NCI-H1694 treated with DMSO at 0.1 percent for 48 hours (cell line): ENCODE data around the gene IQCF5.
"Not testable (repeated sequence)": the region's sequence is repeated elsewhere in the genome, so short reads cannot be mapped to it uniquely, and the experiment has no call there.

Experiments
- DNase-seq: peaks from one replicate; lab custom pipeline; 2025; lab: John Stamatoyannopoulos, UW

The IQCF5 gene

GRCh38 chr3:51875501-51875900, at the start of gene IQCF5:
TSS of gene IQCF5 (minus strand) at chr3:51875601. CDS start at chr3:51875531, 70 bp downstream.
- no peak for DNase-seq

GRCh38 chr3:51921081-51921578, 45.7 kb upstream of the IQCF5 start:
- no peak for DNase-seq

- DNase-seq: no peak
Observed at GRCh38 chr3:51916418-51916817, 41.0 kb upstream of the IQCF5 start.

DNA sequence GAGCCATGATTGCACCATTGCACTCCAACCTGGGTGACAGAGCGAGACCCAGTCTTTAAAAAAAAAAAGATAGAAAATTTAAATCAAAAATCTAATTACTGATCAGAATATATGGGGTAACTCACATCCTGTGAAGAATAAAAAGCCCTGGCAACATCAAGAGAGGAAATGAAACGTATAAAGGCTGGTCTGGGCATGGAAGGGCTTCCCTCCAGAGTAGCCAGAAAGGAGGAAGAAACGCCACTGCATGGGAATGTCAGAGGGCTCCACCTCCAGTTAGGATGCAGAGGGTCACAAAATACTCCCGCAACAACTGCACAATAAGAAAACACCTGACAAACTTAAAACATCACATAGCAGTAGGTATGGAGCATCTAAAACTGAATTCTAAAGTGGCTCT, 32.6 kb upstream of the IQCF5 start:
- no peak for DNase-seq

DNA sequence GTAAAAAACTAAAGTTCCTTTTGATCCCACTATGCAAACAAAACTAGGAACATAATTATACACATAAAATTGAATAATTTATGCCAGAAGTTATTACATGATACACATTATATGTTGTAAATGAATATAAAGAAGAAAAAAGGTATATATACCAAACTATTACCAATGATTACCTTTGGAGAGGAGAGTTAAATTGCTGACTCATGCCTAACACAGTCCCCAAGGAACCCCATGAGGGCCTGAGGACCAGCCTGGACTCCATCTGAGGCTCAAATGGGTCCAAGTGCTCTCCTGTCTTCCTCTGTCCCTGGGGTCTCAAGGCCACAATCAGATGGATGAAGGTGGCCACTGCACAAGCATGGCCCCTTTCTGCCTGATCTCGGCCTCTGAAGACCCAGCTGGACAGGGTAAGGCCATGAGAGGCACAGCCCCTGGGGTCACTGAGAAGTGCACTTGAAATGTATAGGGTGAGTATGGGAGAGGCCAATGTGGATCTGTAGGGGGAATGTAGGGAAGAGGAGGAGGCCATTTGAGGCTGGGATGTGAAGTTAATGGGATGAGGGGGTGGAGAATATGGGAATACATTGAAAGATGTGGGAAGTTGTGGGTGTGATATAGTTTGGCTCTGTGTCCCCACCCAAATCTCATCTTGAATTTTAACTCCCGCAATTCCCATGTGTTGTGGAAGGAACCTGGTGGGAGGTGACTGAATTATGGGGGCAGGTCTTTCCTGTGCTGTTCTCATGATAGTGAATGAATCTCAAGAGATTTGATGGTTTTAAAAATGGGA, 28.8 kb upstream of the IQCF5 start:
- no peak for DNase-seq

GRCh38 chr3:51902361-51902760, 27.0 kb upstream of the IQCF5 start:
- DNase-seq: not testable (repeated sequence)

- DNase-seq: not testable (repeated sequence)
Observed at GRCh38 chr3:51900043-51900442, 24.6 kb upstream of the IQCF5 start.

DNA sequence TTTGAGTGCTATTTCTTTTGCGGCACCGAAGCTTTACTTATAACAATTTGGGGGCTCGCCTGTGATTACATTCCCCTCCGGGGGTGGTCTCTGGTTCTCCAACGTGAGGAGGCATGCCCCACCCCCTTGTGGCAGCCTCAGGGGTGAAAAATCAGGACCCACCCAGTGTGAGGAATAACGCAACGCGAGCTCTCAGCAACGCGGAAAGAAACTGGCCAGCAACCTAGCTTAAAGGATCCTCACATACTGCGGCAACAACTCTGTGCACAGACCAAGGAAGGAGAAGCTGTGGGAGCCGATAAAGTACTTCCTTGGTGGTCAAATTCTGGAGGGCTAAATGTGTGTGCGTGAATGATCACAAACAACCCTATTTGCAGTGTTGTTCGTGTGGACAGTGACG, 22.0 kb upstream of the IQCF5 start:
- no peak for DNase-seq

- DNase-seq: no peak
Observed at GRCh38 chr3:51896607-51897305, 21.4 kb upstream of the IQCF5 start.

- DNase-seq: no peak
Observed at GRCh38 chr3:51894939-51895338, 19.5 kb upstream of the IQCF5 start.

DNA sequence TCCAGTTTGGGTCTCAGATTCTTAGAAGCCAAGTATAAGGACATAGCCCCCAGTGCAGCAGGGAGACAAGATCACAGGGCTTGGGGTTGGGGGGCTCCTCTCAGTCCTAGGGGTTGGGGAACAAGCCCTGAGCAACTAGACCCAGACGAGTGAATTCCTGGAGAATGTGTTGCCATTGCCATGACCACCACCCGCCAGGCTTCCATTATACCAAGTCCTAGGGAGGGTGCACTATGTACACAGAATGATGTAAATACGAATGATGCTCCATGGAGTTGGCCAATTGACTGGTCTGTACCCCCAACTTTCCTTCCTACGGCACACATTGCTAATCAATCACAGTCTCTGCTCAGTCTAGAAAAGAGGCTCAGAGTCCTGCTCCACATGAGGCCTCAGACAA, 19.0 kb upstream of the IQCF5 start:
- no peak for DNase-seq

DNA sequence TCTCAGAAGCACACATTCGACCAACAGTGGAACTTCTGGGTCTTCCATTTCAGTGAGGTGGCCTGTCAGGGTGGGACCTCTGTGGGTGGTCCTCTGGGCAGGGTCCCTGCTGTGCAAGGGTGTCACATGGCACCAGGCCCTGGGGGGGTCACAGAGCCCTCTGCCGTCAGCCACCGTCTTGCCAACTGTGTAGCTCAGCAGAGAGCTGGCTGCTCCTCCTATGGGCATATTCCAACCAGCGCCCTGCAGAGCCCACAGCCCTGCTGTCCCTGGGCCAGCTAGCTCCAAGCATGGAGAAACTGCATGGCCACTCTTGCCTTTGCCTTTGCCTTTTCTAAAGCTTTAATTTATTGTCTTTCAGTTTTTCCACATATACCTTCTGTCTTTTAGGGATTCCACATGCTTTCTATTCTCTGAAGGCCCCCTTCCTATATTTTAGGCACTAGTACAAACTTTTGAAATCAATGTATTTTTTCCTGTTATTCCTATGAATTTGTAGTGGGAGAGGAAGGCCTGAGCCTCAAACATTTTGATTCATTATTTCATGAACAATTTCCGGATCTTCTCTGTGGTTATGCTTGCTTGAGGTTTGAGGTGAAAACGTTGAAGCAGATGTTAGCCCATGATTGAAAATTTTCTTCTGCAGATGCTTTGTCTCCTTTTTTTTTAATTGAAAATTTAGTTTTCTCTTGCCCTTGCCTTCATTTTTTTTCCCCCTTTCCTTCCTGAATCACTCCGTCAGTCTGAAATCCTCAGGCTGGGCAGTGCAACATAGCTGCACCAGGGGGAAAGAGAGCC, 16.0 kb upstream of the IQCF5 start:
- no peak for DNase-seq

- DNase-seq: no peak
Observed at GRCh38 chr3:51888463-51889105, 13.2 kb upstream of the IQCF5 start.

GRCh38 chr3:51887620-51888019, 12.2 kb upstream of the IQCF5 start:
- no peak for DNase-seq

GRCh38 chr3:51886447-51886846, 11.0 kb upstream of the IQCF5 start:
- no peak for DNase-seq

DNA sequence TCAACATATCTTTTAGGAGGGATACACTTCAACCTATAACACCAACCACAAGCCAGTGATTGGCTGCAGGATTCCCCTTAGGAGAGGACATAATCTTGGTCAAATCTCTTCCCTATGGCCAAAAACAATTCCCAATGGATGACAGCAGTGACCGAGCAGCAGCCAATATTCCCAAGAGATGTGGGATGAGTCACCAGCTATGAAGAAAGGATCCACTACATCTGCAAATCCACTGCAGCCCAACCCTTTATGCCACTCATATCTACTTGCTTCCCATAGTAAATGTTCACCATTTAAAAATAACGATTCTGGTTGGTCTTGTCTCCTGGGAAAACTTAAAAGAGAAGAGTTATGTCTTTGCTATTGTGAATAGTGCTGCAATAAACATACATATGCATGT, 4.5 kb upstream of the IQCF5 start:
- no peak for DNase-seq

DNA sequence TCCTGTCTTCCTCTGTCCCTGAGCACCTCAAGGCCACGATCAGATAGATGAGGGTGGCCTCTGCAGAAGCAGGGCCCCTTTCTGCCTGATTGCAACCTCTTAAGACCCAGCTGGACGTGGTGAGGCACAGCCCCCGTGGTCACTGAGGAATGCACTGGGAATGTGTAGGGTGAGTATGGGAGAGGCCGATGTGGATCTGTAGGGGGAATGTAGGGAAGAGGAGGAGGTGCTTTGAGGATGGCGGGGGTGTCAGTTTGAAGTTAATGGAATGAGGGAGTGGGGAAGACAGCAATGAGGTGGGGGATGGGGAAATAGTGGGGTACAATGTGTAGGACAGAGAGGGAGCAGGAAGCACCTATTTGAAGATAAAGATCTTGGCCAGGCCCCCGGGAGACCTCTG, 785 bp upstream of the IQCF5 start:
- no peak for DNase-seq

GRCh38 chr3:51874889-51875288, 512 bp downstream of the IQCF5 start:
- no peak for DNase-seq

DNA sequence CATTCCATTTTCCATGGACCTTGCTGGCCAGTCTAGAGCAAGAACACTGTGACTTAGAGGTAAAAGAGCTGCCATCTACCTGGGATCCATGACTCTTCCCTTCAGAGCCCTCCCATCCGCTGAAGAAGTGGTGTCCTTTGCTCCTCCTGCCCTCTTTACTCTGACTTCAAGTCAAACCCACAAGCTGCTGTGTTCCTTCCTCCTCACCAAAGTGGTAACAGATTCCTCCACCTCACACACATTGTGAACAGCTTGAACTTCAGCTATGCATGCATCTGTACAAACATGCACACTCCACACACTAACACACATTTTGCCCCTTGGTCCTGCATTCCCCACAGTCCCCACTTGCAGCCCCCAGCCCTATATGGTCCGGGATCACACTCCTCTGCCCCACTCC, 990 bp downstream of the IQCF5 start:
- no peak for DNase-seq

DNA sequence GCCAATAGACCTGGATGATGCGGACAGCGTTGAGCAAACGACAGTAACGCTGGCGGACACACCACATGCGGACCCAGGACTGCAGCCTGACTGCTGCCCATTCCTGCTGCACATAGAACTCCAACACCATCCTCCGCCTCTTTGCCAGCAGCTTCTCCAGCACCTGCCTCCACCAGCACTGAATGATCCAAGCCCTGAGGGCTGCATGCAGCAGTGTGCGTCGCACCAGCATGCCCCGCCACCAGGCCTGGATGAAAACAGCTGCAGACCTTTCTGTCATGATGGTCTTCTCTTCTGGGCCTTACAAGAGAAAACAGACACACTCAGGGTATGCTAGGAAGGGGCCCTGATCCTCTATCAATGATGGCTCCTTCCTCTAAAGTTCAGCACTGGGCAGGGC, 1.5 kb downstream of the IQCF5 start:
- no peak for DNase-seq

DNA sequence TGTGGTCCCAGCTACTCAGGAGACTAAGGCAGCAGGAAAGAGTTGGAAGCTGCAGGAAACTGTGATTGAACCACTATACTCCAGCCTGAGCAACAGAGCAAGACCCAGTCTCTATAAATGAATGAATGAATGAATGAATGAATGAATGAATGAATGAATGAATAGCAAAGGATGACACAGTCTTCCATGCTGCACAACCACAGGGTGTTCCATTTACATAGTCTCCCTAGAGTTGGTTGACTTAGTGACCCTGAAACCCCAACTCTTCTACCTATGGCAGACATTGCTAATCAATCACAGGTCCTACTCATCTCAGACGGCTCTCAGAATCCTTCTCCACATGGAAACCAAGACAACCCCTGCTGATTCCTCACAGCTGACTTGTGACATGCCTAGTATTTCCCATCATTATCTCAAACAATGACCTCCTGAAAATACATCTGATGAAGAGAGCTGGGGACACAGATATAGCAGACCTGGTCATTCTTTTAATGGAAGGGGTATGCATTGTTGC, 2.1 kb downstream of the IQCF5 start:
- no peak for DNase-seq

DNA sequence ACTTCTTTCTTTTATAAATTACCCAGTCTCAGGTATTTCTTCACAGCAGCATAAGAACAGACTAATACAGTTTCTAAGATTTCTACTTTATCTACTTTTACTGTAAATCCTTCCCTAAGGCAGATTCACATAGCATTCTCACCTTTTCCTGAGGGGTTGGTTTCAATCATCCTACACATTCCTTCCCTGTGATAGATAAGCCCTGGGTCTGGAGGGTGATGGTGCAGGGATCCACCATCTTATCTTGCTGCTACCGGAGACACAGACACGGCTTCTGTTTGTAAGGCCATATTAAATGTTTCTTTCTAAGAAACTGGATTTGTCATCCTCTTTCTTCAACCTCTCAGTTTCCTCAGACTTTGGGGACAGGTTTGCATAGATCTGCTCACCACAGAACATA, 6.1 kb downstream of the IQCF5 start:
- no peak for DNase-seq
